OCI-LY3 (cell line): ENCODE results near the gene TCIRG1.

Experiments
- EZH2phosphoT487 ChIP-seq: fragments of 200-600 bp; shearing (Covaris generic); IDR thresholded peaks from 2 replicates; pipeline ENCODE4 v1.6.1; 2018; ENCODE audit warnings: antibody characterized with exemption, mixed run types, low read depth
- TF ChIP-seq, protein P1 (sequence below): fragments of 200-600, 300-600 bp; sonication (generic); IDR thresholded peaks from 2 replicates; pipeline ENCODE4 v1.5.1; 2014; ENCODE audit warnings: antibody characterized with exemption, low read length, low read depth

DNA sequence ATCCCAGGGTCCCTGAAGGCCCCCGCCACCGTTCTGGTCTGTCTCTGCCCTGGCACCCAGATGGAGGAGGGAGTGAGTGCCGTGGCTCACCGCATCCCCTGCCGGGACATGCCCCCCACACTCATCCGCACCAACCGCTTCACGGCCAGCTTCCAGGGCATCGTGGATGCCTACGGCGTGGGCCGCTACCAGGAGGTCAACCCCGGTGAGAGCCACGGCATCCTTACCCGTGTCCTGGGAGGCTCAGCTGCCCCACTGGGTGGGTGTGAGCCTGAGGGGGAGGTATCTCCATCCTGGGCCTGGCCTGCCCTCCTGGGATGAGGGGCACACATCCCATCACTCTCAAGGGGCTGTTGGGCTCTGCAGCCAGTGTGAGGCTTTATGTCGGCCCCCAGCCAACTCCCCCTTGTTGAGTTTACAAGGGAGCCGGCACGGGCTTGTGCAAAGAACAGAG, 6.1 kb downstream of the TCIRG1 start:
- TF ChIP-seq, protein P1, sequence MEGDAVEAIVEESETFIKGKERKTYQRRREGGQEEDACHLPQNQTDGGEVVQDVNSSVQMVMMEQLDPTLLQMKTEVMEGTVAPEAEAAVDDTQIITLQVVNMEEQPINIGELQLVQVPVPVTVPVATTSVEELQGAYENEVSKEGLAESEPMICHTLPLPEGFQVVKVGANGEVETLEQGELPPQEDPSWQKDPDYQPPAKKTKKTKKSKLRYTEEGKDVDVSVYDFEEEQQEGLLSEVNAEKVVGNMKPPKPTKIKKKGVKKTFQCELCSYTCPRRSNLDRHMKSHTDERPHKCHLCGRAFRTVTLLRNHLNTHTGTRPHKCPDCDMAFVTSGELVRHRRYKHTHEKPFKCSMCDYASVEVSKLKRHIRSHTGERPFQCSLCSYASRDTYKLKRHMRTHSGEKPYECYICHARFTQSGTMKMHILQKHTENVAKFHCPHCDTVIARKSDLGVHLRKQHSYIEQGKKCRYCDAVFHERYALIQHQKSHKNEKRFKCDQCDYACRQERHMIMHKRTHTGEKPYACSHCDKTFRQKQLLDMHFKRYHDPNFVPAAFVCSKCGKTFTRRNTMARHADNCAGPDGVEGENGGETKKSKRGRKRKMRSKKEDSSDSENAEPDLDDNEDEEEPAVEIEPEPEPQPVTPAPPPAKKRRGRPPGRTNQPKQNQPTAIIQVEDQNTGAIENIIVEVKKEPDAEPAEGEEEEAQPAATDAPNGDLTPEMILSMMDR, result no peak
- TF ChIP-seq EZH2phosphoT487, result no peak
